Measurements from ENCODE around the gene CPT1C.

The CPT1C gene

GRCh38 chr19:49681830-49682229 is 9.1 kb upstream of the CPT1C start:
- no peak for DNase-seq (ENCODE audit: low read depth in 2 of 2, low spot score in 1 of 2)

- no peak for DNase-seq (ENCODE audit: low read depth in 2 of 2, low spot score in 1 of 2)
Measured at GRCh38 chr19:49682274-49682673, 8.6 kb upstream of the CPT1C start.

GRCh38 chr19:49683814-49684250 is 7.1 kb upstream of the CPT1C start:
- DNase-seq (ENCODE audit: low read depth in 2 of 2, low spot score in 1 of 2): no peak

- no peak for DNase-seq (ENCODE audit: low read depth in 2 of 2, low spot score in 1 of 2)
Measured at GRCh38 chr19:49684251-49684982, 6.5 kb upstream of the CPT1C start.

GRCh38 chr19:49684983-49685553 is 5.8 kb upstream of the CPT1C start:
- DNase-seq (ENCODE audit: low read depth in 2 of 2, low spot score in 1 of 2): no peak

- DNase-seq (ENCODE audit: low read depth in 2 of 2, low spot score in 1 of 2): no peak
Measured at GRCh38 chr19:49685845-49686332, 5.0 kb upstream of the CPT1C start.

- no peak for DNase-seq (ENCODE audit: low read depth in 2 of 2, low spot score in 1 of 2)
Measured at GRCh38 chr19:49686503-49687088, 4.3 kb upstream of the CPT1C start.

- DNase-seq (ENCODE audit: low read depth in 2 of 2, low spot score in 1 of 2): no peak
Measured at GRCh38 chr19:49687150-49687549, 3.8 kb upstream of the CPT1C start.

- no peak for DNase-seq (ENCODE audit: low read depth in 2 of 2, low spot score in 1 of 2)
Measured at GRCh38 chr19:49687566-49688316, 3.2 kb upstream of the CPT1C start.

GRCh38 chr19:49688531-49689132 is 2.3 kb upstream of the CPT1C start:
- DNase-seq (ENCODE audit: low read depth in 2 of 2, low spot score in 1 of 2): no peak

GRCh38 chr19:49689133-49690078 is 1.5 kb upstream of the CPT1C start, which contains the start of gene ADM5:
ADM5 (plus strand) TSS chr19:49689594; CDS start chr19:49689838, 244 bp downstream.
- no peak for DNase-seq (ENCODE audit: low read depth in 2 of 2, low spot score in 1 of 2)

GRCh38 chr19:49690079-49690655 is 749 bp upstream of the CPT1C start:
- no peak for DNase-seq (ENCODE audit: low read depth in 2 of 2, low spot score in 1 of 2)

GRCh38 chr19:49691243-49692146 is 579 bp downstream of the CPT1C start:
- no peak for DNase-seq (ENCODE audit: low read depth in 2 of 2, low spot score in 1 of 2)

GRCh38 chr19:49692147-49692506 is 1.2 kb downstream of the CPT1C start:
- DNase-seq (ENCODE audit: low read depth in 2 of 2, low spot score in 1 of 2): no peak

- no peak for DNase-seq (ENCODE audit: low read depth in 2 of 2, low spot score in 1 of 2)
Measured at GRCh38 chr19:49696115-49696514, 5.2 kb downstream of the CPT1C start.

- no peak for DNase-seq (ENCODE audit: low read depth in 2 of 2, low spot score in 1 of 2)
Measured at GRCh38 chr19:49696865-49697264, 5.9 kb downstream of the CPT1C start.

- no peak for DNase-seq (ENCODE audit: low read depth in 2 of 2, low spot score in 1 of 2)
Measured at GRCh38 chr19:49699364-49699763, 8.4 kb downstream of the CPT1C start.

GRCh38 chr19:49700563-49700962 is 9.6 kb downstream of the CPT1C start:
- no peak for DNase-seq (ENCODE audit: low read depth in 2 of 2, low spot score in 1 of 2)

Data from stimulated activated CD8-positive, alpha-beta memory T cell treated with anti-CD3 and anti-CD28 coated beads, Interleukin-4, amount 100 ng/mL, for 4 hours (primary cell).